T-cell (primary cell): ENCODE results near the gene CDK1. TPM values are rescaled to one million over a fixed set of nuclear protein-coding genes. Genes with fewer than 3 reads are reported as not detected.

ENCODE experiments used
- ATAC-seq, 4 experiments: fragments of 200-7000 bp in 3 of 4; fragments of 150-1000 bp in 1 of 4; cut with Tn5 transposase; replicated peaks in 1 of 4; 1 replicate in 3 of 4; 2 replicates in 1 of 4; pipeline ENCODE4 v1.10.0; 2021; ENCODE audit warnings: moderate library complexity in 3 of 4, mild to moderate bottlenecking in 2 of 4, moderate number of reproducible peaks in 1 of 4
- CTCF ChIA-PET, 2 donors: fragments of 300-600 bp; sonication (Branson Sonifier 250); formaldehyde crosslinking; loops; one replicate each; lab custom pipeline; 2022; ENCODE audit warnings: antibody characterized with exemption in 2 of 2; lab: Charles Lee
- POLR2A ChIA-PET, 2 donors: fragments of 300-600 bp; sonication (Branson Sonifier 250); formaldehyde crosslinking; loops; one replicate each; lab custom pipeline; 2022; ENCODE audit warnings: antibody characterized with exemption in 2 of 2; lab: Charles Lee
- DNase-seq, 35 experiments: peaks; one replicate each; pipeline versions ENCODE4 v3.0.0 to v3.0.0-alpha.2; 2013 to 2023
- H3K27ac ChIP-seq: one replicate; pipeline ENCODE4 v1.5.1; 2013; ENCODE audit warnings: low read length
- H3K27me3 ChIP-seq, 2 experiments: replicated peaks in 1 of 2; 1 replicate in 1 of 2; 2 replicates in 1 of 2; pipeline versions ENCODE4 v1.6.1 to v1.7.0; 2013; ENCODE audit warnings: low read length in 1 of 2, mixed read lengths in 1 of 2; ENCODE audit not compliant: control insufficient read depth in 2 of 2, insufficient read depth in 2 of 2; ENCODE audit errors: extremely low read depth in 1 of 2
- H3K36me3 ChIP-seq, 2 donors: 1 replicate in 1 of 2; 2 replicates in 1 of 2; pipeline versions ENCODE4 v1.6.1 to v1.7.0; 2013; ENCODE audit warnings: low read length in 1 of 2; ENCODE audit not compliant: control insufficient read depth in 2 of 2, insufficient read depth in 1 of 2; ENCODE audit errors: extremely low read depth in 1 of 2
- H3K4me1 ChIP-seq, 2 experiments: 1 replicate in 1 of 2; 2 replicates in 1 of 2; pipeline versions ENCODE4 v1.6.1 to v1.7.0; 2013; ENCODE audit warnings: low read length in 2 of 2, mixed read lengths in 1 of 2; ENCODE audit not compliant: insufficient read depth in 2 of 2, control insufficient read depth in 1 of 2; ENCODE audit errors: extremely low read depth in 1 of 2
- H3K4me3 ChIP-seq, 2 donors: 1 replicate in 1 of 2; 2 replicates in 1 of 2; pipeline versions ENCODE4 v1.5.1 to v1.7.0; 2013; ENCODE audit warnings: mild to moderate bottlenecking in 2 of 2, low read length in 1 of 2, moderate library complexity in 1 of 2; ENCODE audit not compliant: control insufficient read depth in 1 of 2; ENCODE audit errors: extremely low read depth in 1 of 2
- H3K9me3 ChIP-seq: 2 replicates; pipeline ENCODE4 v1.7.0; 2013
- H3K27ac Mint-ChIP-seq, 2 donors: one replicate each; pipeline ENCODE4 v1.8.0; 2020 to 2021; ENCODE audit warnings: mild to moderate bottlenecking in 2 of 2, mixed read lengths in 2 of 2
- H3K27me3 Mint-ChIP-seq, 2 donors: one replicate each; pipeline ENCODE4 v1.8.0; 2021 to 2022; ENCODE audit warnings: mixed read lengths in 2 of 2
- H3K36me3 Mint-ChIP-seq: one replicate; pipeline ENCODE4 v1.8.0; 2021; ENCODE audit warnings: mixed read lengths
- H3K4me1 Mint-ChIP-seq, 3 donors: one replicate each; pipeline ENCODE4 v1.8.0; 2020 to 2022; ENCODE audit warnings: mixed read lengths in 3 of 3, mild to moderate bottlenecking in 1 of 3
- H3K4me3 Mint-ChIP-seq, 3 donors: one replicate each; pipeline ENCODE4 v1.8.0; 2020 to 2022; ENCODE audit warnings: mild to moderate bottlenecking in 3 of 3, mixed read lengths in 3 of 3, moderate library complexity in 3 of 3
- H3K9me3 Mint-ChIP-seq, 3 donors: one replicate each; pipeline ENCODE4 v1.8.0; 2020 to 2022; ENCODE audit warnings: mixed read lengths in 3 of 3
- WGBS: methylation state at CpG from one replicate; pipeline ENCODE4 v1.1.5; 2013; ENCODE audit warnings: missing lambda C conversion rate; ENCODE audit not compliant: insufficient coverage; 5-methylcytosine and 5-hydroxymethylcytosine counted together
- total RNA-seq, 35 experiments: library from RNA in 6 of 35; stranded (reverse) in 6 of 35; fragments of 120-200 nt in 1 of 35; gene quantifications; one replicate each; pipeline versions ENCODE4 v1.2.1 to v1.2.4 and lab custom pipeline; 2013 to 2026

Gene CDK1
- total RNA-seq, result 1 to 10 TPM; 1.2 to 2.0 (median 1.6) TPM
- 3.4 TPM for total RNA-seq (2013)
- 0.68 to 44.7 (median 1.5) reads per million in 29 experiments for total RNA-seq (lab: John Stamatoyannopoulos, UW)

DNA sequence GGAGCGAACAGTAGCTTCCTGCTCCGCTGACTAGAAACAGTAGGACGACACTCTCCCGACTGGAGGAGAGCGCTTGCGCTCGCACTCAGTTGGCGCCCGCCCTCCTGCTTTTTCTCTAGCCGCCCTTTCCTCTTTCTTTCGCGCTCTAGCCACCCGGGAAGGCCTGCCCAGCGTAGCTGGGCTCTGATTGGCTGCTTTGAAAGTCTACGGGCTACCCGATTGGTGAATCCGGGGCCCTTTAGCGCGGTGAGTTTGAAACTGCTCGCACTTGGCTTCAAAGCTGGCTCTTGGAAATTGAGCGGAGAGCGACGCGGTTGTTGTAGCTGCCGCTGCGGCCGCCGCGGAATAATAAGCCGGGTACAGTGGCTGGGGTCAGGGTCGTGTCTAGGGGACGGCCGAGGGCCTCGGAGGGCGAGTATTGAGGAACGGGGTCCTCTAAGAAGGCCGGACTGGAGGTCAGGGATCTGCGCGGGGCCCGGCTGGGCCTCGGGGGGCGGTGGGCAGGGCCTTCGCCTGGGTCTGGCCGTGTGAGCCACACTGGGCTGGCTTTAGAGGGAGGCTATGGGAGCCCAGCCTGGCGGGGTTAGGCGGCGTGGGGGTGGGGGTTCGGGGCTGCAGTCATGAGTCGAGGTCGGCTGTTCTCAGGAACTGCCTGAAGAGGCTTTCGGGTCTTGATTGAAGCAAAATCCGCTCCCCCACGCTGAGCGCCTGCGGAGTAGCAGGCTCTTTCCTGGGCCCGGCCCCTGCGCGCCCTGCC, at the start of gene CDK1:
CDK1 (plus strand) TSS at position 265 of the 757 bp plus-strand sequence. CDS start 1,688 bp downstream, outside the sequence.
- ChIA-PET POLR2A (no interaction called here), CTCF (interaction anchor here in 1 of 2 donors (0.6 to 1.3 kb wide), 3 partner anchors 10 to 44 kb away, joined by 3 to 4 read pairs (median 3); no protein-coding TSS in a partner anchor)
- H3K4me1 ChIP-seq, result peaks cover 4 to 10% of the 10 kb centered on the region in 2 experiments
- peaks cover 14 to 28% (median 15%) of the 10 kb centered on the region in 3 donors for H3K4me1 Mint-ChIP-seq
- H3K27me3 ChIP-seq, result peaks cover 0 to 4% of the 10 kb centered on the region in 2 experiments
- peaks cover 0 to 1% of the 10 kb centered on the region in 2 donors for H3K27me3 Mint-ChIP-seq
- ATAC-seq (peak; percentile 96 to 98 (median 97)), DNase-seq (peak; percentile 85 to 95 (median 92))
- no peaks in the 10 kb centered on the region for H3K36me3 Mint-ChIP-seq
- H3K9me3 Mint-ChIP-seq, result no peaks in the 10 kb centered on the region
- H3K4me3 Mint-ChIP-seq, result peak within 1 kb of the TSS; percentile 93 to 97 (median 94)
- no peaks in the 10 kb centered on the region for H3K9me3 ChIP-seq
- peak within 1 kb of the TSS; percentile 69 to 78 for H3K27ac Mint-ChIP-seq
- H3K36me3 ChIP-seq, result no peaks in the 10 kb centered on the region
- H3K4me3 ChIP-seq, result peak within 1 kb of the TSS; percentile 78 to 83
- H3K27ac ChIP-seq, result no peak within 1 kb of the TSS
- under 1% methylated on average over 50 of the region's 58 CpGs for WGBS

DNA sequence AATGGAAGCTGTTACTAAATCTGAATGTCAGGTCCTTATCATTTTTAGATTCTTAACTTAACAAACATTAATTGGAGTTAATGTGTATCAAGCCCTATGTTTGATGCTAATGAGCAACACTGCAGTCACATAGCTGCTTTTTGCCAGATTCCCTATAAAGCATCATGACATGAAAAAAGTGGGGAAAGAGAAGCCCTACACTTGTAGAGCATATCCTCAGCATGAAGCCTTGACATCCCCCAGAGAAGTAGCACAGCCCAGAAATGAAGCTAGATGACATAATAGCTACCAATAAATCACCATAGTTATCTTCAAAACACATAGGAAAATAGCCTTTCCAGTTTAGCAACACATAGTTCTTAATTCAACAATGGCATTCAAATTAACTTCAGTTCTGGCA, 49.2 kb upstream of the CDK1 start:
- Histone ChIP-seq H3K27me3 (peaks cover 0 to 16% of the 10 kb centered on the region in 2 experiments), H3K27ac (peak overlapping the region; percentile 73), H3K4me3 (no peak overlapping the region), H3K4me1 (peaks cover 25 to 48% of the 10 kb centered on the region in 2 experiments), H3K9me3 (no peaks in the 10 kb centered on the region), H3K36me3 (no peaks in the 10 kb centered on the region)
- Mint-ChIP-seq H3K4me3 (peak overlapping the region; percentile 7 to 96 (median 44)), H3K27me3 (peaks cover 0 to 10% of the 10 kb centered on the region in 2 donors), H3K4me1 (peaks cover 76 to 81% (median 80%) of the 10 kb centered on the region in 3 donors), H3K36me3 (peaks cover 2% of the 10 kb centered on the region), H3K27ac (peak overlapping the region; percentile 90 to 94), H3K9me3 (peaks cover 0 to 2% (median 0%) of the 10 kb centered on the region in 3 donors)
- DNase-seq (no peak), ATAC-seq (no peak)
- ChIA-PET POLR2A (no interaction called here), CTCF (interaction anchor here (0.6 to 1.7 kb wide), 6 partner anchors 12 to 822 kb away, joined by 3 to 4 read pairs (median 3); no protein-coding TSS in a partner anchor)

DNA sequence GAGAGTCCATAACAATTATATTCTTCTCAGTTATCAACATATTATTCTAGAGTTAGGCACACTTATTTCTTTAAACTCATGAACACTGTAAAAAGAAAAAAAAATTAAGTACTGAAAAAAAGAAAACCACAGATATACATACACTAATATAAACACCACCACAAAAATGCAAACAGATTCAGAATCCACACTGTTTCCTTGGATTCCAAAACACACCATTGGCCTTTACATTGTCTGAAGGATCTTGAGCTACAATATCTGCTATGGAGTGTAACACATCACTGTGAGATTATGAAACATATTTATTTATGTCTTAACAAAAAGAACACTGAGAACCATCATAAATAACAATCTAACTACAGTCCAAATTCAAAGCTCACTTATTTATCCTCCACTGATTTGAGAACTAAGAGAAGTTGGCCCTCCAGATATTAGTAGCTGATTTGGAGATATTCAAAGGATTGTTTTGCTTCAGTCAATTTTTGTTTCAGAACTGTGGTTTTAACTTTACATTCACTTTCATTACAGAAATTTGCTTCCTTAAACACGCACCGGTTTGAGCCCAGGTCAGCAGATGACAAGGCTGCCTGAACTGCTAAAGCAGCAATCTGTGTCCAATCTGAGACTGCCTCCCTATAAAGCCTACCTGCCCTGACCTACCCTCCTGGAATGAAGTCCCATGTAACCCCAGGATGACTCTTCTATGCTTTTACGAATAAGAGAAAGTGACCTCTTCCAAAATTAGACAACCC, 47.0 kb upstream of the CDK1 start:
- Mint-ChIP-seq H3K36me3 (no peaks in the 10 kb centered on the region), H3K27me3 (peaks cover 0 to 5% of the 10 kb centered on the region in 2 donors), H3K4me1 (peaks cover 60 to 64% (median 62%) of the 10 kb centered on the region in 3 donors), H3K4me3 (peak overlapping the region; percentile 94 to 96 (median 96)), H3K9me3 (no peaks in the 10 kb centered on the region), H3K27ac (peak overlapping the region; percentile 90 to 94)
- ChIA-PET POLR2A (interaction anchor here in 1 of 2 donors (0.6 kb wide), 2 partner anchors 33 to 555 kb away, joined by 3 read pairs; no protein-coding TSS in a partner anchor), CTCF (interaction anchor here (0.5 to 0.6 kb wide), 2 partner anchors 535 to 1210 kb away, joined by 3 read pairs; no protein-coding TSS in a partner anchor)
- Histone ChIP-seq H3K36me3 (no peaks in the 10 kb centered on the region), H3K27ac (peak overlapping the region; percentile 84), H3K9me3 (no peaks in the 10 kb centered on the region), H3K4me1 (peaks cover 22 to 37% of the 10 kb centered on the region in 2 experiments), H3K27me3 (peaks cover 0 to 19% of the 10 kb centered on the region in 2 experiments), H3K4me3 (peak overlapping the region; percentile 66 to 83)
- DNase-seq (peak in 23 of 35 experiments; percentile 4 to 60 (median 20)), ATAC-seq (peak in 1 of 4 experiments; percentile 11)
- WGBS, result 13% methylated on average over 3 of the region's 3 CpGs

GRCh38 chr10:60732198-60732806, 46.0 kb upstream of the CDK1 start:
- H3K27ac Mint-ChIP-seq, result peak overlapping the region; percentile 90 to 94
- H3K4me3 Mint-ChIP-seq, result peak overlapping the region; percentile 94 to 96 (median 96)
- H3K36me3 Mint-ChIP-seq, result no peaks in the 10 kb centered on the region
- H3K9me3 Mint-ChIP-seq, result no peaks in the 10 kb centered on the region
- H3K9me3 ChIP-seq, result no peaks in the 10 kb centered on the region
- ChIA-PET POLR2A (no interaction called here), CTCF (no interaction called here)
- peak; percentile 13 to 74 (median 36) for DNase-seq
- peak overlapping the region; percentile 66 to 83 for H3K4me3 ChIP-seq
- WGBS, result 0% methylated on average over 5 of the region's 20 CpGs
- peaks cover 50 to 54% (median 52%) of the 10 kb centered on the region in 3 donors for H3K4me1 Mint-ChIP-seq
- H3K36me3 ChIP-seq, result no peaks in the 10 kb centered on the region
- ATAC-seq, result peak; percentile 21 to 43 (median 29)
- peak overlapping the region; percentile 84 for H3K27ac ChIP-seq
- peaks cover 22 to 28% of the 10 kb centered on the region in 2 experiments for H3K4me1 ChIP-seq
- H3K27me3 ChIP-seq, result peaks cover 0 to 19% of the 10 kb centered on the region in 2 experiments
- H3K27me3 Mint-ChIP-seq, result peaks cover 0 to 5% of the 10 kb centered on the region in 2 donors

DNA sequence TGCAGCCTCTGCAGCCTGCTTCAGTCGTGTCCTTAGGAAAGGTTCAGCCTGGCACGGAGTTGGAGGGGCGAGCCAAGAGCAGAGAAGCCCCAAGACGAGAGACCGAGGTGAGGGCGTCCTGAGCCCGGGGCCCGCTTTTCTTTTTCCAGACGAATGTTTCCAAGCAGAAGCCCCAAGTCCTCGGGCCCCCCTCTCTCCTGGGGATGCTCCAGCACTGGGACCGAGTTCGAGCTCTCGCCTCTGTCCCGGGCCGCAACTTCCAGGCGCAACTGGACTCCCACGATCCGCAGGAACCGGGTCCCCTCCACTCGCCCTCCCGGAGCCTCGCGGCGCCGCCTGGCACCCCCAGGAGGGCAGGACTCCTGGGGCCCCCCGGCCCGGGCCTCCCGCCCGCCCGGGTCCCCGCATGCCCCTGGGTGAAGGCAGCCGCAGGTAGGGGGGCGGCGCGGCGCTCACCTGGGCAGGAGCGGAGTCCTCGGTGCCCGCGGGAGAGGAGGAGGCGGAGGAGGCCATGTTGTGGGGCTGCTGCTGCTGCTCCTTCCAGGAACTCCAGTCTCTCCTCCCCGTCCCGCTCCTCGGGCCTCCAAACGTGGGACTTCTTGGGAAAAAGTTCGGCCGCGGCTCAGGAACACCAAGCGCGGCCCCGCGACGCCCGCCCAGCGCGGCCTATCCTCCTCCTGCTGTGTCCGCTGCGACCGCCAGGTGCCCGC, 45.3 kb upstream of the CDK1 start:
- H3K36me3 ChIP-seq, result no peaks in the 10 kb centered on the region
- H3K4me1 ChIP-seq, result peaks cover 22 to 25% of the 10 kb centered on the region in 2 experiments
- Mint-ChIP-seq H3K36me3 (no peaks in the 10 kb centered on the region), H3K4me1 (peaks cover 44 to 48% (median 46%) of the 10 kb centered on the region in 3 donors), H3K27me3 (peaks cover 0 to 5% of the 10 kb centered on the region in 2 donors), H3K9me3 (no peaks in the 10 kb centered on the region), H3K4me3 (peak overlapping the region; percentile 94 to 96 (median 96)), H3K27ac (peak overlapping the region; percentile 90 to 94)
- WGBS, result 2% methylated on average over 49 of the region's 60 CpGs
- H3K27me3 ChIP-seq, result peaks cover 0 to 19% of the 10 kb centered on the region in 2 experiments
- peak overlapping the region; percentile 84 for H3K27ac ChIP-seq
- ChIA-PET POLR2A (no interaction called here), CTCF (interaction anchor here in 1 of 2 donors (1.1 kb wide), 1 partner anchor 34 kb away, joined by 4 read pairs; no protein-coding TSS in a partner anchor)
- peak overlapping the region; percentile 66 to 83 for H3K4me3 ChIP-seq
- peak in 32 of 35 experiments; percentile 11 to 69 (median 41) for DNase-seq
- H3K9me3 ChIP-seq, result no peaks in the 10 kb centered on the region
- ATAC-seq, result peak; percentile 41 to 84 (median 78)
